KG1 (cell line): ENCODE data around the gene KIZ.
A peak's percentile ranks its signal among the peaks of the same experiment; 100 is the strongest.

Experiments used
- DNase-seq: peaks from one replicate; lab custom pipeline; 2025; lab: John Stamatoyannopoulos, UW

Gene KIZ

GRCh38 chr20:21104921-21105320 is 21.0 kb upstream of the KIZ start:
- no peak for DNase-seq

GRCh38 chr20:21105429-21106170 is 20.3 kb upstream of the KIZ start:
- DNase-seq, result no peak

- no peak for DNase-seq
These were observed 19.5 kb upstream of the KIZ start, which contains the start of gene LINC00237 for GRCh38 chr20:21106171-21107017. Gene LINC00237, minus strand, starts transcription at chr20:21106358.

GRCh38 chr20:21109144-21109543 is 16.7 kb upstream of the KIZ start:
- no peak for DNase-seq

- DNase-seq, result no peak
These were observed 15.1 kb upstream of the KIZ start for GRCh38 chr20:21110811-21111210.

- no peak for DNase-seq
These were observed 14.5 kb upstream of the KIZ start for GRCh38 chr20:21111416-21111815.

GRCh38 chr20:21113697-21114096 is 12.2 kb upstream of the KIZ start:
- no peak for DNase-seq

- no peak for DNase-seq
These were observed 11.3 kb upstream of the KIZ start for GRCh38 chr20:21114584-21114983.

- no peak for DNase-seq
These were observed 8.4 kb upstream of the KIZ start for GRCh38 chr20:21117521-21117920.

- DNase-seq, result no peak
These were observed 7.7 kb upstream of the KIZ start for GRCh38 chr20:21118138-21118537.

GRCh38 chr20:21118782-21119181 is 7.1 kb upstream of the KIZ start:
- DNase-seq, result no peak

- no peak for DNase-seq
These were observed 1.7 kb upstream of the KIZ start for GRCh38 chr20:21124190-21124589.

GRCh38 chr20:21125072-21125848 is 622 bp upstream of the KIZ start:
- DNase-seq, result peak; percentile 59

- DNase-seq, result no peak
These were observed 644 bp downstream of the KIZ start for GRCh38 chr20:21126581-21126870.

- DNase-seq, result no peak
These were observed 1.5 kb downstream of the KIZ start for GRCh38 chr20:21127201-21127981.

GRCh38 chr20:21129861-21130260 is 4.0 kb downstream of the KIZ start:
- no peak for DNase-seq

- DNase-seq, result no peak
These were observed 7.5 kb downstream of the KIZ start for GRCh38 chr20:21133404-21133803.

- DNase-seq, result no peak
These were observed 8.2 kb downstream of the KIZ start for GRCh38 chr20:21133917-21134622.

GRCh38 chr20:21134883-21135493 is 9.1 kb downstream of the KIZ start:
- DNase-seq, result no peak

GRCh38 chr20:21136015-21136732 is 10.3 kb downstream of the KIZ start:
- no peak for DNase-seq
